ENCODE results near the gene ALKBH1. TPM values are rescaled to one million over a fixed set of nuclear protein-coding genes. Genes with fewer than 3 reads are reported as not detected.

Gene ALKBH1
- total and polyA plus RNA-seq, 2 of the 13 experiments (the other 11 are each of a cell fraction or from before 2014, with no cell fraction given), result 12.5 to 14.3 TPM

- TF ChIP-seq ZNF713 (CRISPR knock-in tag; IDR thresholded peaks at IDR 0.05) (no peak), ZBTB7B (CRISPR knock-in tag; IDR thresholded peaks at IDR 0.05) (0 out of 2 replicates have a peak, but pooled peaks have one; percentile 14), IKZF1 (IDR thresholded peaks at IDR 0.05) (no peak), CERS6 (CRISPR knock-in tag; IDR thresholded peaks at IDR 0.05) (no peak), MED13 (CRISPR knock-in tag; IDR thresholded peaks at IDR 0.05) (peak; percentile 64; the same call in 1 of the 2 replicates), ISX (CRISPR knock-in tag; conservative IDR thresholded peaks at IDR 0.05) (no peak; the same call in 1 of the 2 replicates), IKZF4 (CRISPR knock-in tag; IDR thresholded peaks at IDR 0.05; ENCODE audit: borderline replicate concordance, low read depth, not compliant biosample characterization) (peak; percentile 64), FOXK2 (IDR thresholded peaks at IDR 0.05) (no peak), RAD21 (CRISPR knock-in tag; IDR thresholded peaks at IDR 0.05) (no peak), MTA3 (CRISPR knock-in tag; IDR thresholded peaks at IDR 0.05) (no peak), HDAC1 (CRISPR knock-in tag; IDR thresholded peaks at IDR 0.05) (peak; percentile 86), ATM (IDR thresholded peaks at IDR 0.05; ENCODE audit: borderline replicate concordance) (no peak), TCF7 (IDR thresholded peaks at IDR 0.05; ENCODE audit: low read depth) (no peak), ZNF33B (CRISPR knock-in tag; IDR thresholded peaks at IDR 0.05) (no peak), FOXK1 (CRISPR knock-in tag; IDR thresholded peaks at IDR 0.05; ENCODE audit: borderline replicate concordance, low read depth) (peak; percentile 73; the same call in 1 of the 2 replicates), ZBTB44 (CRISPR knock-in tag; IDR thresholded peaks at IDR 0.05) (0 out of 2 replicates have a peak, but pooled peaks have one; percentile 3), ZNF18 (CRISPR knock-in tag; IDR thresholded peaks at IDR 0.05; ENCODE audit: insufficient replicate concordance) (peak; percentile 52), PHF20 (CRISPR knock-in tag; IDR thresholded peaks at IDR 0.05) (peak; percentile 98), ERF (CRISPR knock-in tag; IDR thresholded peaks at IDR 0.05) (peak; percentile 85), KDM2A (CRISPR knock-in tag; IDR thresholded peaks at IDR 0.05; ENCODE audit: borderline replicate concordance, low read depth) (peak; percentile 87), ZNF543 (CRISPR knock-in tag; IDR thresholded peaks at IDR 0.05) (no peak), MBNL3 (CRISPR knock-in tag; conservative IDR thresholded peaks at IDR 0.05) (no peak), HOXD1 (CRISPR knock-in tag; IDR thresholded peaks at IDR 0.05) (peak; percentile 35; the same call in 1 of the 2 replicates), ZNF34 (CRISPR knock-in tag; IDR thresholded peaks at IDR 0.05; ENCODE audit: borderline replicate concordance) (no peak), ZNF441 (CRISPR knock-in tag; IDR thresholded peaks at IDR 0.05; ENCODE audit: borderline replicate concordance) (no peak), MAF1 (CRISPR knock-in tag; IDR thresholded peaks at IDR 0.05; ENCODE audit: borderline replicate concordance) (peak; percentile 65), BRF2 (CRISPR knock-in tag; IDR thresholded peaks at IDR 0.05) (0 out of 2 replicates have a peak, but pooled peaks have one; percentile 55)
Observed at GRCh38 chr14:77707724-77708408, at the start of gene ALKBH1, which contains the start of gene SLIRP (continued).
